Fibroblast of skin of left biceps (primary cell): ENCODE results near the gene CARD14.
"Not testable (repeated sequence)": the region's sequence is repeated elsewhere in the genome, so short reads cannot be mapped to it uniquely, and the experiment has no call there.

ENCODE experiments used
- DNase-seq, 2 experiments: peaks; one replicate each; pipeline ENCODE4 v3.0.0-alpha.2; 2013; ENCODE audit warnings: low read depth in 2 of 2

The CARD14 gene

DNA sequence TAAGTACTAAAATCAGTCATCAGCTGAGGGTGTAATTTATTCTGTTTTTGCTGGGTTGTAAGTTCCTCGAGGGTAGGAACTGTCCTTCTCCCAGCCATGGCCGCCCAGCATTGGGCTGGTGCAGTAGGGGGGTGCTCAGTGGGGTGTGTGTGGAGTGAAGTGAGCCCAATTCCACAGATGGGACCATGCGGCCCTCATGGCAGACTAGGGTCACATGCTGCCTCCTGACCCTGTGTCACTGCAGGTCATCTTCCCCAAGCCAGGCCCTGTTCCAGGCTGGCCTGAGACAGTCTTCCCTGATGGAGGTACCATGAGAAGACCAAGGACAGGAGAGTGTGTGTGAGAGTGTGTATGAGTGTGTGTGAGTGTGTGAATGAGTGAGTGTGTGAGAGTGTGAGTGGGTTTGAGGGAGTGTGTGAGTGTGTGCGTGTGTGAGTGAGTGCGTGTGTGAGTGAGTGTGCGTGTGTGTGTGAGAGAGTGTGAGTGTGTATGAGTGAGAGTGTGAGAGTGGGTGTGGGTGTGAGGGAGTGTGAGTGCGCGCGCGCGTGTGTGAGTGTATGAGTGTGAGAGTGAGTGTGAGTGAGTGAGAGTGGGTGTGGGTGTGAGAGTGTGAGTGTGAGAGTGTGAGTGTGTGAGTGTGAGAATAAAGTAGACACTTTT is 54.1 kb downstream of the CARD14 start:
- no peak for DNase-seq

DNA sequence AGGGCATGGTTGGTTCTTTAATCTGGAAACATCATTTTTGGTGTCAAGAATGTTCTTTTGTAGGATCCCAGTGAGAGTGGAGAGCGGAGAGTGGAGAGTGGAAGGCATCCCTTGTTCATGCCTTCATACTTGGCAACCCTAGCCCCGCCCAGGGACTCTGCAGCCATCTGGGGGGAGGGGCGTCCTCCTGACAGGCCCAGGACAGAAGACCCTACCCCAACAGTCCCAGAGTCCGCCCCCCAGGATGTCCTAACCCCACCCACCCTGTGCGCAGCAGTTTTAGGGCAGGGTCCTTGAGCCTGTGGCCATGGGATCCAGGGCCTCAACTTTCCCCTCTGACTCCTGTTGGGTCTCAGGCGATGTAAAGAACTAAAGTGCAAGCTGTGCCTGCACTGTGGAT is 54.9 kb downstream of the CARD14 start:
- no peak for DNase-seq

GRCh38 chr17:80225230-80225629 is 55.4 kb downstream of the CARD14 start:
- DNase-seq, result no peak

- DNase-seq, result no peak
These were observed 57.3 kb downstream of the CARD14 start for GRCh38 chr17:80227156-80227555.

DNA sequence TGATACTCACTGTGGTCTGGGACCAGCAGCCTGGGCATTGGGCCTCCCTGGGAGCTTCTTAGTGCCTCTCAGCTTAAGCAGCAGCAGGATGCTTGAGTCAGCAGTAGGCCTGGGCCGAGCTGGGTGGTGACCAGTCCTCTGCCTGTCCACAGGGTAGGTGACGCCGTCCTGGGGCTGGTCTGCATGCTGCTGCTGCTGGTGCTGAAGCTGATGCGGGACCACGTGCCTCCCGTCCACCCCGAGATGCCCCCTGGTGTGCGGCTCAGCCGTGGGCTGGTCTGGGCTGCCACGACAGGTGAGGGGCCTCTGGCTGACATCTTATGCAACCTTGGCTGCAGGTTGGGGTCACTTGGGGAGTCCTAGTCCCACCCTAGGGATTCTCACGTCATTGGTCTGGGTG is 57.8 kb downstream of the CARD14 start:
- no peak for DNase-seq

- DNase-seq, result no peak
These were observed 58.6 kb downstream of the CARD14 start for GRCh38 chr17:80228477-80228876.

- DNase-seq, result no peak
These were observed 59.2 kb downstream of the CARD14 start for GRCh38 chr17:80229011-80229410.

- no peak for DNase-seq
These were observed 62.6 kb downstream of the CARD14 start for GRCh38 chr17:80232438-80232837.

- no peak for DNase-seq
These were observed 63.4 kb downstream of the CARD14 start for GRCh38 chr17:80233202-80233601.

GRCh38 chr17:80236911-80237310 is 67.1 kb downstream of the CARD14 start:
- no peak for DNase-seq

GRCh38 chr17:80237386-80237785 is 67.6 kb downstream of the CARD14 start:
- DNase-seq, result no peak

DNA sequence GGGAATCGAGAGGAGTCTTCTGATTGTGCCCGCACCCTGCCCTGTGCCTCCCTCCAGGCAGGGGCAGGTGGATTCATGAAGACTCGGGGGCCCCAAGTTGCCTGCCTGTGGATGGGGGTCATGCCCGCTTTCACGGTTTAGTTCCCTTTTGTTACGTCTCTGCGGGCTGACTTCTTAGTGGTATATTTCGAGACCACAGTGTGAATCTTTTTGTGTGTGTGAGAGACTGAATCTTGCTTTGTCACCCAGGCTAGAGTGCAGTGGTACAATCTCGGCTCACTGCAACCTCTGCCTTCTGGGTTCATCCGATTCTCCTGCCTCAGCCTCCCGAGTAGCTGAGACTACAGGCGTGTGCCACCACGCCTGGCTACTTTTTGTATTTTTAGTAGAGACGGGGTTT is 72.7 kb downstream of the CARD14 start:
- DNase-seq, result no peak

DNA sequence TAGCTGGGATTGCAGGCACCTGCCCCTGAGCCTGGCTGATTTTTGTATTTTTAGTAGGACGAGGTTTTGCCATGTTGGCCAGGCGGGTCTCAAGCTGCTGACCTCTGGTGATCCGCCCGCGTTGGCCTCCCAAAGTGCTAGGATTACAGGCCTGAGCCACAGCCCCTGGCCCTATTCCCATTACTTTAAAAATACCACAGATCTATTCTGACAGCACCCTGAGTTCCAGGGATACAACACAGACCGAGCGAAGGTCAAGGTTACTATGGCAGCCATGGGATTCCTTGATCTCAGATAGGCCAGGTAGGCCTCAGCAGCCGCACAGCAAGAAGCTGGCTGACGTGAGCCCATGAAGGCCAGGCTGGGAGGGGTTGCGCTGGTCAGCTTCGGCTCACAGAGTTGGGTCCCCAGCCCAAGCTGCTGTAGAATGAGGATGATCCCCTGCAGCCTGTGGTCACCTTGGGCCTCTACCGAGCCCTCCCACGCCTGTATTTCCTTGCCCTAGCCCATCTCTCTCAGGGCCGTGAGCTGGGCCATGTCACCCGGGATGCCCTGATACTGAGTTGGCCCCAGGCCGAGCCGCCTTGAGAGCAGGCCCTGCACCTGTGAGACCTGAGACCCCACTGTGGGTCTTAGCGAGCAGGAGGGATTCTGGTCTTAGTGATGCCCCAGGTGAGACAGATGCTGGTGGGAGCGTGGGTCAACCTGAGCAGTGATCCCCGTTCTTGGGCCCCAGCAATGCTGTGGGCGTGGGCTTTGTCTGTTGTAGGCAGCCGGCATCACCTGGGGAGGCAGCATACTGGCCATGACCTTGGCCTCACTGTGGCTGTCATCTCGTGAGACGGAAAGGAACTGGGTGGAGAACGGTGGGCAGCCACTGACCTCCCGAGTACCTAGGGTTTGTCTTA is 74.0 kb downstream of the CARD14 start:
- DNase-seq, result no peak

GRCh38 chr17:80244448-80244847 is 74.6 kb downstream of the CARD14 start:
- not testable (repeated sequence) for DNase-seq

- no peak for DNase-seq
These were observed 75.2 kb downstream of the CARD14 start for GRCh38 chr17:80244871-80245509.

- no peak for DNase-seq
These were observed 75.9 kb downstream of the CARD14 start for GRCh38 chr17:80245566-80246265.

GRCh38 chr17:80246266-80246681 is 76.4 kb downstream of the CARD14 start:
- no peak for DNase-seq

DNA sequence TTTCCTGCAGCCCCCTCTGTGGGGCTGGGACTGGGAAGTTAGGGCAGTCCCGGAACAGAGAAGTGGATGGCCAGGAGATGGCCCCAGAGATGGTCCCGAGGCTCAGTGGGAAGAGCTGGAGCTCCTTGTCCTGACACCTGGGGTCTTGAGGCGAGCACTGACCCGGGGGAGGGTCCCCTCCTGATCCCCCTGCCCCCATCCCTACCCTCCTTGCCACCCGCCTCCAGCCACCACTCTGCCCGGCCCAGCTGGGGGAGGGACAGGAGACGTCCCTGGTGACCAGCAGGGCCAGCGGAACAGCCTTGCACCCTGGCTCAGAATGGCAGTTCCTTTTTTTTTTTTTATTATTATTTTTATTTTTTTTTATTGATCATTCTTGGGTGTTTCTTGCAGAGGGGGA is 76.9 kb downstream of the CARD14 start:
- DNase-seq, result no peak

DNA sequence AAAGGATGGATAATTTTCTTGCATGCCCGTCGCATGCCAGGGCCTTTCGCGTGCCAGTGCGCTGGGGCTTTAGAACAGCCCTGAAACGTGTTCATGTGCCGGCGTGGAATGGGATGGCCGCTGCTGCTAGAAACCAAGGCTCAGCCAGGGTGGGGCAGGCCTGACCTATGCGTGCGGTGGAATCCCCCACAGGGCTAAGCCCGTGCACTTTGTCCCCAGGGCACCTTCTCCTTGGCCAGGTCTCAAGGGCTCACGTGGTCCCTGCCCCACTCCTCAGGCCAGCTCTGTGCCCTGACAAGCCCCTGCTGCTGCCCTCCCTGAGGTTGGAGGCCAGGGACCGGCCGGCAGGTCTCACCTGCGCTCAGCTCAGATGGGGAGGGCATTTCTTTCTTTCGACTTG is 77.7 kb downstream of the CARD14 start:
- no peak for DNase-seq

- no peak for DNase-seq
These were observed 78.4 kb downstream of the CARD14 start for GRCh38 chr17:80248001-80248893.
